ENCODE results near the gene CPZ. TPM values are rescaled to one million over a fixed set of nuclear protein-coding genes. Genes with fewer than 3 reads are reported as not detected.

Gene CPZ
- total and polyA plus RNA-seq, 10 of the 15 experiments (the other 5 are each of a cell fraction or from before 2014, with no cell fraction given): not detected

GRCh38 chr4:8609824-8610350 is 17.3 kb downstream of the CPZ start:
- no peak overlapping the region for H3K4me2 ChIP-seq (ENCODE audit: control insufficient read depth, insufficient read depth)
- intact Hi-C loops (cut with micrococcal nuclease; ENCODE audit: unreplicated experiment): no loop called here
- no peaks in the 10 kb centered on the region for H3K4me1 ChIP-seq (ENCODE audit: control insufficient read depth, insufficient read depth, low read length)
- H3K27ac ChIP-seq (ENCODE audit: control insufficient read depth, insufficient read depth): no peak overlapping the region
- H3K36me3 ChIP-seq (ENCODE audit: control insufficient read depth in 2 of 2, insufficient read depth in 2 of 2, low read length in 1 of 2): no peaks in the 10 kb centered on the region
- ChIA-PET RAD21 (ENCODE audit: unreplicated experiment) (interaction anchor here (0.6 kb wide), 1 partner anchor 312 kb away, joined by 3 read pairs; no protein-coding TSS in a partner anchor), SMC1A (ENCODE audit: uncharacterized antibody, unreplicated experiment) (no interaction called here), POLR2A (no interaction called here), CTCF (no interaction called here)
- 9% methylated on average over 9 of the region's 9 CpGs for WGBS (ENCODE audit: insufficient coverage, insufficient replicate concordance, low lambda C conversion rate, missing lambda C conversion rate)
- TF ChIP-seq RCOR1 (conservative IDR thresholded peaks at IDR 0.05; ENCODE audit: low read depth, low read length) (no peak), SREBF1 (IDR thresholded peaks at IDR 0.05; ENCODE audit: low read length) (no peak), MYB (IDR thresholded peaks at IDR 0.05; ENCODE audit: borderline replicate concordance, low read depth, low read length) (no peak), POLR2AphosphoS2 (IDR thresholded peaks at IDR 0.05; ENCODE audit: low read depth, low read length) (no peak)
- TF ChIP-seq, protein P1, sequence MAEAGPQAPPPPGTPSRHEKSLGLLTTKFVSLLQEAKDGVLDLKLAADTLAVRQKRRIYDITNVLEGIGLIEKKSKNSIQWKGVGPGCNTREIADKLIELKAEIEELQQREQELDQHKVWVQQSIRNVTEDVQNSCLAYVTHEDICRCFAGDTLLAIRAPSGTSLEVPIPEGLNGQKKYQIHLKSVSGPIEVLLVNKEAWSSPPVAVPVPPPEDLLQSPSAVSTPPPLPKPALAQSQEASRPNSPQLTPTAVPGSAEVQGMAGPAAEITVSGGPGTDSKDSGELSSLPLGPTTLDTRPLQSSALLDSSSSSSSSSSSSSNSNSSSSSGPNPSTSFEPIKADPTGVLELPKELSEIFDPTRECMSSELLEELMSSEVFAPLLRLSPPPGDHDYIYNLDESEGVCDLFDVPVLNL (IDR thresholded peaks at IDR 0.05; ENCODE audit: low read depth, low read length): no peak
- DNase-seq (ENCODE audit: low read depth, low spot score): no peak
- no peak overlapping the region for H2AFZ ChIP-seq (ENCODE audit: control insufficient read depth, low read depth, low read length)
- no peak overlapping the region for H3K4me3 ChIP-seq
- no peaks in the 10 kb centered on the region for H3K27me3 ChIP-seq (replicated peaks in 1 of 2; ENCODE audit: control insufficient read depth in 2 of 2, insufficient read depth in 2 of 2, low read length in 1 of 2)
- no peaks in the 10 kb centered on the region for H3K79me2 ChIP-seq (ENCODE audit: control insufficient read depth, insufficient read depth, low read length)
- no peaks in the 10 kb centered on the region for H3K9me3 ChIP-seq (replicated peaks; ENCODE audit: control insufficient read depth, insufficient read depth, low read length)
- in situ Hi-C loops (cut with MboI): loop anchor here (10.0 kb wide), 1 partner anchor 315 kb away; no protein-coding TSS in a partner anchor
- FAIRE-seq: no peak
- no peak for ATAC-seq
- H3K9ac ChIP-seq (ENCODE audit: control insufficient read depth, insufficient read depth, low read length): no peak overlapping the region
- H4K20me1 ChIP-seq (ENCODE audit: control insufficient read depth, insufficient read depth): no peaks in the 10 kb centered on the region
- BruUV-seq (replicated peaks): no TSS peak

Data from GM12878 (cell line).